SU-DHL-6 (cell line): ENCODE data around the gene TRMT112.

Experiments used
- H2AFZ ChIP-seq: fragments of 200-600 bp; sonication (generic); 2 replicates; pipeline ENCODE4 v1.6.1; 2014; ENCODE audit warnings: low read depth, mild to moderate bottlenecking, moderate library complexity, mixed read lengths, antibody characterized with exemption, low read length; ENCODE audit not compliant: severe bottlenecking
- H3F3A ChIP-seq: fragments of 200-600 bp; shearing (Covaris generic); 2 replicates; pipeline ENCODE4 v1.6.0; 2016; ENCODE audit warnings: antibody characterized with exemption, mild to moderate bottlenecking; ENCODE audit not compliant: insufficient read depth
- H3K27ac ChIP-seq: fragments of 200-600 bp; sonication (generic); 2 replicates; pipeline ENCODE4 v1.5.1; 2016; ENCODE audit warnings: low read depth, mild to moderate bottlenecking, low read length, moderate library complexity, mixed read lengths
- H3K27me3 ChIP-seq: fragments of 200-600 bp; sonication (generic), shearing (Covaris generic); 2 replicates; pipeline ENCODE4 v1.6.0; 2014; ENCODE audit warnings: mild to moderate bottlenecking, low read length
- H3K36me3 ChIP-seq: fragments of 200-600 bp; sonication (generic); 2 replicates; pipeline ENCODE4 v1.6.1; 2014; ENCODE audit warnings: mild to moderate bottlenecking, low read length, mixed read lengths
- H3K4me2 ChIP-seq: fragments of 300-600, 200-600 bp; shearing (Covaris generic), sonication (generic); 2 replicates; pipeline ENCODE4 v1.6.0; 2014; ENCODE audit warnings: low read length, low read depth, mild to moderate bottlenecking; ENCODE audit not compliant: poor library complexity, severe bottlenecking
- H3K4me3 ChIP-seq: fragments of 200-600 bp; sonication (generic); 2 replicates; pipeline ENCODE4 v1.5.1; 2014; ENCODE audit warnings: antibody characterized with exemption, low read length, mild to moderate bottlenecking, mixed read lengths; ENCODE audit not compliant: insufficient read depth, poor library complexity, severe bottlenecking
- H3K79me2 ChIP-seq: fragments of 200-600 bp; sonication (generic); 2 replicates; pipeline ENCODE4 v1.6.1; 2014; ENCODE audit warnings: mild to moderate bottlenecking, low read length, moderate library complexity; ENCODE audit not compliant: insufficient read depth
- H3K9ac ChIP-seq: fragments of 200-600 bp; sonication (generic); 2 replicates; pipeline ENCODE4 v1.7.0; 2014; ENCODE audit warnings: mild to moderate bottlenecking, low read length
- H3K9me2 ChIP-seq: fragments of 200-600 bp; sonication (generic); replicated peaks from 2 replicates; pipeline ENCODE4 v1.6.1; 2014; ENCODE audit warnings: low read length; ENCODE audit not compliant: insufficient read depth
- H3K9me3 ChIP-seq: fragments of 200-600 bp; sonication (generic); 2 replicates; pipeline ENCODE4 v1.6.1; 2014; ENCODE audit warnings: low read length, mixed read lengths; ENCODE audit not compliant: insufficient read depth
- H4K20me1 ChIP-seq: fragments of 200-600 bp; sonication (generic); 2 replicates; pipeline ENCODE4 v1.6.1; 2014; ENCODE audit warnings: low read depth, mild to moderate bottlenecking, antibody characterized with exemption, low read length, moderate library complexity, mixed read lengths
- CTCF ChIP-seq: fragments of 200-600 bp; sonication (generic); IDR thresholded peaks from one replicate; pipeline ENCODE4 v1.5.1; 2017; ENCODE audit warnings: antibody characterized with exemption, mild to moderate bottlenecking, low read length, moderate library complexity; ENCODE audit not compliant: insufficient read depth, poor library complexity, severe bottlenecking
- EZH2phosphoT487 ChIP-seq: fragments of 200-600 bp; sonication (generic), shearing (Covaris generic); conservative IDR thresholded peaks from 2 replicates; pipeline ENCODE4 v1.6.1; 2018; ENCODE audit warnings: mild to moderate bottlenecking, antibody characterized with exemption, low read length, moderate library complexity, mixed read lengths

The TRMT112 gene

GRCh38 chr11:64317325-64317960, at the start of gene TRMT112:
Gene TRMT112, minus strand, starts transcription at chr11:64317559. Its CDS starts 33 bp downstream, at chr11:64317526.
- peak within 1 kb of the TSS; percentile 92 for H3K27ac ChIP-seq
- H3F3A ChIP-seq = peaks cover 24% of the 10 kb centered on the region
- peaks cover 12% of the 10 kb centered on the region for H3K79me2 ChIP-seq
- H3K27me3 ChIP-seq = no peaks in the 10 kb centered on the region
- no peaks in the 10 kb centered on the region for H3K36me3 ChIP-seq
- no peaks in the 10 kb centered on the region for H3K9me3 ChIP-seq
- TF ChIP-seq EZH2phosphoT487 (no peak), CTCF (no peak)
- no peaks in the 10 kb centered on the region for H3K9me2 ChIP-seq
- H4K20me1 ChIP-seq = no peaks in the 10 kb centered on the region; the same call in 1 of the 2 replicates
- H2AFZ ChIP-seq = peak within 1 kb of the TSS; percentile 55
- peak within 1 kb of the TSS; percentile 73 for H3K4me3 ChIP-seq
- H3K4me2 ChIP-seq = peak within 1 kb of the TSS; percentile 64
- peak within 1 kb of the TSS; percentile 84 for H3K9ac ChIP-seq

- Histone ChIP-seq H3K36me3 (no peaks in the 10 kb centered on the region), H3K79me2 (no peaks in the 10 kb centered on the region), H3K27ac (no peak overlapping the region), H3K27me3 (no peaks in the 10 kb centered on the region), H3K9me2 (no peaks in the 10 kb centered on the region), H3F3A (no peaks in the 10 kb centered on the region), H3K9me3 (no peaks in the 10 kb centered on the region), H3K4me3 (no peak overlapping the region), H3K9ac (no peak overlapping the region), H2AFZ (no peak overlapping the region), H3K4me2 (no peak overlapping the region), H4K20me1 (no peaks in the 10 kb centered on the region)
- TF ChIP-seq EZH2phosphoT487 = no peak
- no peak for TF ChIP-seq CTCF
Measured at GRCh38 chr11:64366751-64367150, 49.4 kb upstream of the TRMT112 start.

- Histone ChIP-seq H3K9me2 (no peaks in the 10 kb centered on the region), H4K20me1 (no peaks in the 10 kb centered on the region), H2AFZ (no peak overlapping the region), H3F3A (no peaks in the 10 kb centered on the region), H3K9ac (no peak overlapping the region), H3K4me2 (no peak overlapping the region), H3K27me3 (no peaks in the 10 kb centered on the region), H3K9me3 (no peaks in the 10 kb centered on the region), H3K36me3 (no peaks in the 10 kb centered on the region), H3K79me2 (no peaks in the 10 kb centered on the region), H3K27ac (no peak overlapping the region), H3K4me3 (no peak overlapping the region)
- TF ChIP-seq EZH2phosphoT487 (no peak), CTCF (no peak)
Measured at GRCh38 chr11:64364911-64365310, 47.6 kb upstream of the TRMT112 start.
